Measurements from ENCODE around the gene LILRA2.
"Not testable (repeated sequence)": the region's sequence is repeated elsewhere in the genome, so short reads cannot be mapped to it uniquely, and the experiment has no call there.

LILRA2 gene

GRCh38 chr19:54571715-54572615 is 1.6 kb upstream of the LILRA2 start:
- not testable (repeated sequence) for DNase-seq (ENCODE audit: low read depth)

GRCh38 chr19:54572696-54573311 is 786 bp upstream of the LILRA2 start:
- no peak for DNase-seq (ENCODE audit: low read depth)

- DNase-seq (ENCODE audit: low read depth) = no peak
These were observed 461 bp downstream of the LILRA2 start for GRCh38 chr19:54574051-54574450.

DNA sequence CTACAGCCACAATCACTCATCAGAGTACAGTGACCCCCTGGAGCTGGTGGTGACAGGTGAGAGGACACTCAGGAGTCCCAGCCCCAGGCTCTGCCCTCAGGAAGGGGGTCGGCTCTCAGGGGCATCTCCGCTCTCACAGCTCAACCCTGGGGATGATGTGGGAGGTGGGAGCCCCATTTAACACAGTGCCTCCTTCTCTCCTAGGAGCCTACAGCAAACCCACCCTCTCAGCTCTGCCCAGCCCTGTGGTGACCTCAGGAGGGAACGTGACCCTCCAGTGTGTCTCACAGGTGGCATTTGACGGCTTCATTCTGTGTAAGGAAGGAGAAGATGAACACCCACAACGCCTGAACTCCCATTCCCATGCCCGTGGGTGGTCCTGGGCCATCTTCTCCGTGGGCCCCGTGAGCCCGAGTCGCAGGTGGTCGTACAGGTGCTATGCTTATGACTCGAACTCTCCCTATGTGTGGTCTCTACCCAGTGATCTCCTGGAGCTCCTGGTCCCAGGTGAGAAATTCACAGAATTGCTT is 1.0 kb downstream of the LILRA2 start:
- DNase-seq (ENCODE audit: low read depth) = no peak

DNA sequence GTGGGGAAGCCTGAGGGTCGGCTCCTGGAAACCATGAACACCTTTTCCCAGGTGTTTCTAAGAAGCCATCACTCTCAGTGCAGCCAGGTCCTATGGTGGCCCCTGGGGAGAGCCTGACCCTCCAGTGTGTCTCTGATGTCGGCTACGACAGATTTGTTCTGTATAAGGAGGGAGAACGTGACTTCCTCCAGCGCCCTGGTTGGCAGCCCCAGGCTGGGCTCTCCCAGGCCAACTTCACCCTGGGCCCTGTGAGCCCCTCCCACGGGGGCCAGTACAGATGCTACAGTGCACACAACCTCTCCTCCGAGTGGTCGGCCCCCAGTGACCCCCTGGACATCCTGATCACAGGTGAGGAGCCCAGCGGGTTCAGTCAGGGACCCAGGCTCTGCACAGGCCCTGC is 1.6 kb downstream of the LILRA2 start:
- DNase-seq (ENCODE audit: low read depth) = not testable (repeated sequence)

- DNase-seq (ENCODE audit: low read depth) = no peak
These were observed 2.9 kb downstream of the LILRA2 start for GRCh38 chr19:54576411-54576976.

DNA sequence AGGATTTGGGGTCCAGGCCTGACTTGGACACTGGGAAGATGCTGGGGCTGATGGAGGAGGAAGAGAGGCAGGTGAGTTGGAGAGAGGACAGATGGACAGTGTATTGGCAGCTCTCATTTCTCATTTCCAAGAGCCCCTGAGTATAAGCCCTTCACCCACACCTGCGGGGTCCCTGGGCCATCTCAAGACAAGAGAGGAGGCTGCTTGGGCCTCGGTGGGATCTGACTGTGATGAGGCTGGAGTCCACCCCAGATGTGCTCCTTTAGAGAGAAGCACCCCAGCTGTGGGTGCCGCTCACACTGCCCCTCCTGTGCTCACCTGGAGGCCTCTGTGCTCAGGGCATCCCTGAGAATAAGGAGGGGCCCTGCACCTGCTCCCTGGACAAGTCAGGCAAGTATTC is 3.7 kb downstream of the LILRA2 start:
- no peak for DNase-seq (ENCODE audit: low read depth)

DNA sequence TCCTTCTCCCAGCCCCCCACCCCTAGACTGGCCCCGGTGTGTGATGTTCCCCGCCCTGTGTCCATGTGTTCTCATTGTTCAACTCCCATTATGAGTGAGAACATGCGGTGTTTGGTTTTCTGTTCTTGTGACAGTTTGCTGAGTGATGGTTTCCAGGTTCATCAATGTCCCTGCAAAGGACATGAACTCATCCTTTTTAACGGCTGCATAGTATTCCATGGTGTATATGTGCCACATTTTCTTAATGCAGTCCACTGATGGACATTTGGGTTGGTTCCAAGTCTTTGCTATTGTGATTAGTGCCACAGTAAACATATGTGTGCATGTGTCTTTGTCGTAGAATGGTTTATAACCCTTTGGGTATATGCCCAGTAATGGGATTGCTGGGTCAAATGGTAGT is 4.7 kb downstream of the LILRA2 start:
- not testable (repeated sequence) for DNase-seq (ENCODE audit: low read depth)

GRCh38 chr19:54586397-54586796 is 12.8 kb downstream of the LILRA2 start:
- no peak for DNase-seq (ENCODE audit: low read depth)

DNA sequence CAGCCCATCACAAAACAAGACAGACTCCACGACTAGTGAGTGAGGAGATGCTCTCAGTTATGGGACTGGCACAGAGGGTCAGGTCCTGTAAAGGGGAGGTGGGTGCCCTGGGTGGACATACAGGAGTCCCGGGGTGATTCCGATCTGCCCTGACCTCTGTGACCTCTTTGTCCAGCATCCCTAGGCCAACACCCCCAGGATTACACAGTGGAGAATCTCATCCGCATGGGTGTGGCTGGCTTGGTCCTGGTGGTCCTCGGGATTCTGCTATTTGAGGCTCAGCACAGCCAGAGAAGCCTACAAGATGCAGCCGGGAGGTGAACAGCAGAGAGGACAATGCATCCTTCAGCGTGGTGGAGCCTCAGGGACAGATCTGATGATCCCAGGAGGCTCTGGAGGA is 13.4 kb downstream of the LILRA2 start:
- DNase-seq (ENCODE audit: low read depth) = no peak

DNA sequence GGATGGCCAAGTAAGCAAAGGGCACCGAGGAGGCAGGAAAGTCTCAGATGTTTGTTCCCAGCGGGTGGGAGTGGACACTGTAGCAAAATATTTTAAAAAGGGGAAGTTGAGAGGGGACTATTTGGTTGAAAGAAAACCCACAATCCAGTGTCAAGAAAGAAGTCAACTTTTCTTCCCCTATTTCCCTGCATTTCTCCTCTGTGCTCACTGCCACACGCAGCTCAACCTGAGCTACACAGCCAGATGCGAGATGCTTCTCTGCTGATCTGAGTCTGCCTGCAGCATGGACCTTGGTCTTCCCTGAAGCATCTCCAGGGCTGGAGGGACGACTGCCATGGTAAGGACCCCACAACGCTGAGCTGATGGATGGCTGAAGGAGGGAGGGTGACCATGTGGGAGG is 19.9 kb downstream of the LILRA2 start, which contains the start of gene LILRA1:
TSS of gene LILRA1 (plus strand) at position 188 of the 400 bp plus-strand sequence. CDS start 613 bp downstream, outside the sequence.
- DNase-seq (ENCODE audit: low read depth) = not testable (repeated sequence)

- DNase-seq (ENCODE audit: low read depth) = not testable (repeated sequence)
These were observed 20.5 kb downstream of the LILRA2 start for GRCh38 chr19:54593931-54594626.

GRCh38 chr19:54594737-54595136 is 21.1 kb downstream of the LILRA2 start:
- no peak for DNase-seq (ENCODE audit: low read depth)

DNA sequence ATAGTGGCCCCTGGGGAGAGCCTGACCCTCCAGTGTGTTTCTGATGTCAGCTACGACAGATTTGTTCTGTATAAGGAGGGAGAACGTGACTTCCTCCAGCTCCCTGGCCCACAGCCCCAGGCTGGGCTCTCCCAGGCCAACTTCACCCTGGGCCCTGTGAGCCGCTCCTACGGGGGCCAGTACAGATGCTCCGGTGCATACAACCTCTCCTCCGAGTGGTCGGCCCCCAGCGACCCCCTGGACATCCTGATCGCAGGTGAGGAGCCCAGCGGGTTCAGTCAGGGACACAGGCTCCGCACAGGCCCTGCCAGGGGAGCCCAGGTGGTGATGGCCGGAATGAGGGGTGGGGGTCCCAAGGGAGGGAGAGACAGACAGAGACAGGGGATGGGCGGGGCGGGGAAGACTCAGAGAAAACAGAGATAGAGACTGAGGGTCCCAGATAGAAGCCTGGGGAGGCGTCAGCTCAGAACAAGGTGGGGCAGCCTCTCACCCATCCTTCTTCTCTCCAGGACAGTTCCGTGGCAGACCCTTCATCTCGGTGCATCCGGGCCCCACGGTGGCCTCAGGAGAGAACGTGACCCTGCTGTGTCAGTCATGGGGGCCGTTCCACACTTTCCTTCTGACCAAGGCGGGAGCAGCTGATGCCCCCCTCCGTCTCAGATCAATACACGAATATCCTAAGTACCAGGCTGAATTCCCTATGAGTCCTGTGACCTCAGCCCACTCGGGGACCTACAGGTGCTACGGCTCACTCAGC is 22.3 kb downstream of the LILRA2 start:
- DNase-seq (ENCODE audit: low read depth) = not testable (repeated sequence)

GRCh38 chr19:54600212-54600611 is 26.6 kb downstream of the LILRA2 start:
- no peak for DNase-seq (ENCODE audit: low read depth)

- no peak for DNase-seq (ENCODE audit: low read depth)
These were observed 32.6 kb downstream of the LILRA2 start for GRCh38 chr19:54606230-54606629.

- DNase-seq (ENCODE audit: low read depth) = no peak
These were observed 33.5 kb downstream of the LILRA2 start for GRCh38 chr19:54606891-54607784.

DNA sequence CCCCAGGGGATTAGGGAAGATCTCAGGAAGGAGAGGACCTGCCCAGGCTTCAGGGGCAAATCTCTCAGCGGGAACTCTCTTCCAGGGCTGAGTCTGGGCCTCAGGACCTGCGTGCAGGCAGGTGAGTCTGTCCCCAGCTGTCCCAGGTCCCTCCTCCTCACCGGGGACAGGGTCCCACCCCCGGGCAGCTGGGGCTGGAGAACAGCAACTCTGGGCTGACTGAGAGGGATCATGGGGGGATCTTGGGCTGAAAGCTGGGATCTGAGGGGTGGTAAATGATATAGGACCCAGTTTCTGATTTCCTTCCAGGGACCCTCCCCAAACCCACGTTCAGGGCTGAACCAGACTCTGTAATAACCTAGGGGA is 34.2 kb downstream of the LILRA2 start:
- no peak for DNase-seq (ENCODE audit: low read depth)

GRCh38 chr19:54608205-54608604 is 34.6 kb downstream of the LILRA2 start:
- no peak for DNase-seq (ENCODE audit: low read depth)

- no peak for DNase-seq (ENCODE audit: low read depth)
These were observed 35.2 kb downstream of the LILRA2 start for GRCh38 chr19:54608792-54609191.

Data from activated T-helper 1 cell treated with Interleukin-2 at 50 U/mL for 16 hours (primary cell).